Liver (tissue), 3 donors: ENCODE data around the gene KATNAL2.
"Not testable (repeated sequence)": the region's sequence is repeated elsewhere in the genome, so short reads cannot be mapped to it uniquely, and the experiment has no call there.

Experiments
- EGR1 ChIP-seq, 2 donors: IDR thresholded peaks; 2 replicates each; pipeline ENCODE4 v1.6.1; 2016 to 2018; ENCODE audit warnings: antibody characterized with exemption in 2 of 2, low read depth in 2 of 2
- SP1 ChIP-seq: IDR thresholded peaks from 2 replicates; pipeline ENCODE4 v1.6.1; 2018; ENCODE audit warnings: antibody characterized with exemption, mild to moderate bottlenecking
- YY1 ChIP-seq: IDR thresholded peaks from 2 replicates; pipeline ENCODE4 v1.6.1; 2016; ENCODE audit warnings: antibody characterized with exemption, mild to moderate bottlenecking
- TF ChIP-seq, protein P1 (sequence below): fragments of 150-350 bp; IDR thresholded peaks from 2 replicates; pipeline ENCODE4 v1.5.1; 2017; ENCODE audit warnings: improper control_type of control experiment, low read depth, low read length; ENCODE audit not compliant: missing input control
- donor health status: healthy.
- donor health status: healthy.

DNA sequence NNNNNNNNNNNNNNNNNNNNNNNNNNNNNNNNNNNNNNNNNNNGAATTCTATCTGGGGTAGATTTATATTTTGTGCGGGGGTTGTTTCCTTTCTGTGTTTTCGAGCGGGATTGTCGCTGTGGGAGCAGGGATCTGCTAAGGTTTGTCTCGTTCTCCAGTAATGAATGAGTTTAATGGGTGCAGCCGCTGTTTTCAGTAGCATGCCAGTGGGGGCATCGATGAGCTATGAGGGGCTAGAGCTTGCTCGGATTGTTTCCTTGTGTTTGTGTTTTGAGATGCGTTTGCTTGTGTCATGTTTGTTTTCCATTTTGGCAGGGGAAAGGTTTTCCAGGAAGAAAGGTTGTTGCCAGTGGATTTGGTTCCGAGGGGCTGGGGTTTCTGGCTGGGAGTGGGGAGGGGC lies 102.5 kb downstream of the KATNAL2 start:
- TF ChIP-seq, protein P1, sequence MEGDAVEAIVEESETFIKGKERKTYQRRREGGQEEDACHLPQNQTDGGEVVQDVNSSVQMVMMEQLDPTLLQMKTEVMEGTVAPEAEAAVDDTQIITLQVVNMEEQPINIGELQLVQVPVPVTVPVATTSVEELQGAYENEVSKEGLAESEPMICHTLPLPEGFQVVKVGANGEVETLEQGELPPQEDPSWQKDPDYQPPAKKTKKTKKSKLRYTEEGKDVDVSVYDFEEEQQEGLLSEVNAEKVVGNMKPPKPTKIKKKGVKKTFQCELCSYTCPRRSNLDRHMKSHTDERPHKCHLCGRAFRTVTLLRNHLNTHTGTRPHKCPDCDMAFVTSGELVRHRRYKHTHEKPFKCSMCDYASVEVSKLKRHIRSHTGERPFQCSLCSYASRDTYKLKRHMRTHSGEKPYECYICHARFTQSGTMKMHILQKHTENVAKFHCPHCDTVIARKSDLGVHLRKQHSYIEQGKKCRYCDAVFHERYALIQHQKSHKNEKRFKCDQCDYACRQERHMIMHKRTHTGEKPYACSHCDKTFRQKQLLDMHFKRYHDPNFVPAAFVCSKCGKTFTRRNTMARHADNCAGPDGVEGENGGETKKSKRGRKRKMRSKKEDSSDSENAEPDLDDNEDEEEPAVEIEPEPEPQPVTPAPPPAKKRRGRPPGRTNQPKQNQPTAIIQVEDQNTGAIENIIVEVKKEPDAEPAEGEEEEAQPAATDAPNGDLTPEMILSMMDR: not testable (repeated sequence)
- not testable (repeated sequence) for TF ChIP-seq YY1; SP1; EGR1 (IDR thresholded peaks at IDR 0.05; ENCODE audit: low read depth in 2 of 2)
